Peyer's patch (tissue), 4 donors: ENCODE results near the gene NEK4.

Source experiments
- CTCF ChIP-seq, 6 experiments: fragments of 450-650 bp in 4 of 6; fragments of 200-600 bp in 2 of 6; sonication (generic) in 1 of 6; IDR thresholded peaks; one replicate each; pipeline ENCODE4 v1.5.1; 2017 to 2019; ENCODE audit warnings: antibody characterized with exemption in 6 of 6, mild to moderate bottlenecking in 3 of 6, moderate library complexity in 1 of 6
- POLR2A ChIP-seq, 2 donors: fragments of 450-650 bp; IDR thresholded peaks; one replicate each; pipeline ENCODE4 v1.5.1; 2017; ENCODE audit warnings: antibody characterized with exemption in 2 of 2, mild to moderate bottlenecking in 2 of 2, moderate library complexity in 2 of 2

GRCh38 chr3:52705688-52706686 is 64.8 kb downstream of the NEK4 start, which contains the start of the genes GLT8D1 and SPCS1:
- TF ChIP-seq POLR2A (IDR thresholded peaks at IDR 0.05) (peak; percentile 54 to 77), CTCF (IDR thresholded peaks at IDR 0.05) (peak in 1 of 6 experiments; percentile 16)
